HG03558 (cell line): ENCODE results near the gene COL4A1.
"Not testable (repeated sequence)": the region's sequence is repeated elsewhere in the genome, so short reads cannot be mapped to it uniquely, and the experiment has no call there.

Source experiments
- ATAC-seq: cut with Tn5 transposase; IDR thresholded peaks from one replicate; pipeline ENCODE4 v1.9.1; 2021; ENCODE audit warnings: moderate number of reproducible peaks; ENCODE audit not compliant: unreplicated experiment; ENCODE audit errors: extremely low read depth

Gene COL4A1

GRCh38 chr13:110128546-110128945 lies 178.4 kb downstream of the COL4A1 start:
- ATAC-seq = no peak

- no peak for ATAC-seq
Observed at GRCh38 chr13:110127986-110128511, 178.9 kb downstream of the COL4A1 start.

GRCh38 chr13:110126391-110126961 lies 180.5 kb downstream of the COL4A1 start:
- ATAC-seq = no peak

GRCh38 chr13:110125613-110126272 lies 181.2 kb downstream of the COL4A1 start:
- no peak for ATAC-seq

GRCh38 chr13:110125157-110125556 lies 181.8 kb downstream of the COL4A1 start:
- no peak for ATAC-seq

- no peak for ATAC-seq
Observed at GRCh38 chr13:110124201-110124940, 182.6 kb downstream of the COL4A1 start.

- no peak for ATAC-seq
Observed at GRCh38 chr13:110123041-110123809, 183.7 kb downstream of the COL4A1 start.

- no peak for ATAC-seq
Observed at GRCh38 chr13:110121422-110122083, 185.4 kb downstream of the COL4A1 start.

- no peak for ATAC-seq
Observed at GRCh38 chr13:110119935-110120905, 186.7 kb downstream of the COL4A1 start.

GRCh38 chr13:110118106-110118505 lies 188.9 kb downstream of the COL4A1 start:
- ATAC-seq = no peak

GRCh38 chr13:110116072-110116487 lies 190.9 kb downstream of the COL4A1 start:
- no peak for ATAC-seq

GRCh38 chr13:110115591-110115990 lies 191.4 kb downstream of the COL4A1 start:
- no peak for ATAC-seq

GRCh38 chr13:110114316-110114715 lies 192.6 kb downstream of the COL4A1 start:
- ATAC-seq = no peak

- ATAC-seq = no peak
Observed at GRCh38 chr13:110113284-110113764, 193.6 kb downstream of the COL4A1 start.

GRCh38 chr13:110112379-110112778 lies 194.6 kb downstream of the COL4A1 start:
- ATAC-seq = not testable (repeated sequence)

- no peak for ATAC-seq
Observed at GRCh38 chr13:110110783-110111182, 196.2 kb downstream of the COL4A1 start.

- ATAC-seq = no peak
Observed at GRCh38 chr13:110109910-110110309, 197.0 kb downstream of the COL4A1 start.

GRCh38 chr13:110109140-110109783 lies 197.7 kb downstream of the COL4A1 start:
- no peak for ATAC-seq
